NCI-H1694 (cell line): ENCODE results near the gene DOCK4.

ENCODE experiments used
- DNase-seq: peaks from one replicate; lab custom pipeline; 2025; lab: John Stamatoyannopoulos, UW

The DOCK4 gene

DNA sequence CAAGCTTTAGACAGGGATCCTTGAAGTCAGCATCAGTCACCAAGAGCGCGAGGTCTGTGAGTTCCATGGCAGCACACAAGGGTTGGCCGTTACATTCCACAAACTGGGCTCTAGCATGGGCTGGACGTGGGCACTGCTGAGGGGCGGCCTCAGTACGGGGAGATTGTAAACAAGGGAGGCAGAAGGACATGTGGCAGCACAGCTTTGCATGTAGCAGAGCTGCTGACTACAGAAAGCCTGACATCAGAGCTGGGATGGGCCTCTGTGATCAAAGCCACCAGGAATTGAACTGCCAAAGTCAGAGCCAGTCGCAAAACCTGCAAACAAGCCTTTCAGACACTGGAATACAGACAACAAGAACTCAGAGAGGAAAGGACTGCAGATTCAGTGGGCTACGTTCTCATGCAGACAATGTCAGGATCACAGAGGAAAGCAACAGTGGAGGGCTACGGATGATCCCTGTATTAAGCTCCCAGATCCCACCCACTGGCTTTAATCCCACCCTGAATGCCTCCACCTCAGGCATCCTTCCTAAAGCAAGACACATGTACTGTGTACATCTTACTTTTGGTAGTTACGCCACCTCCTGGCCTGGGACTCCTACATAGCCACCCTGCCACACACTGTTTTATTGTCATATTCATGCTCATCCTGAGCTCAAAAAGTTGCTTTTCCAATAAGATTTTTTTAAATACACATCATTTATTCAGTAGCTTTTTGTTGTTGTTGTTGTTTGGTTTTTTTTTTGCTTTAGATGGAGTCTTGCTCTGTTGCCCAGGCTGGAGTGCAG lies 352.8 kb downstream of the DOCK4 start:
- DNase-seq: no peak

DNA sequence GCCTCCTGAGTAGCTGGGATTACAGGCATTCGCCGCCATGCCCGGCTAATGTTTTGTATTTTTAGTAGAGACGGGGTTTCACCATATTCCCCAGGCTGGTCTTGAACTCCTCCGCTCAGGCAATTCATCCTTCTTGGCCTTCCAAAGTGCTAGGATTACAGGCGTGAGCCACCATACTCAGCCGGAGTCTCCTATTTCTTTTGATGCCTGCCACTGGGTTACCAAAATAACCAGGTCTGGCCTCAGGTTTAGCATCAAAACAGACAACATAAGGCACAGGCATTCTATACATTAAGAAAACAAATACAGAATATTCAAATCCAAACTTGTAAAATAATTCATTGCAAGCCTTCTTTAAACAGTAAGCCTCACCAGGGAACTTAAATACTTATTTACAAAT lies 354.1 kb downstream of the DOCK4 start:
- no peak for DNase-seq

DNA sequence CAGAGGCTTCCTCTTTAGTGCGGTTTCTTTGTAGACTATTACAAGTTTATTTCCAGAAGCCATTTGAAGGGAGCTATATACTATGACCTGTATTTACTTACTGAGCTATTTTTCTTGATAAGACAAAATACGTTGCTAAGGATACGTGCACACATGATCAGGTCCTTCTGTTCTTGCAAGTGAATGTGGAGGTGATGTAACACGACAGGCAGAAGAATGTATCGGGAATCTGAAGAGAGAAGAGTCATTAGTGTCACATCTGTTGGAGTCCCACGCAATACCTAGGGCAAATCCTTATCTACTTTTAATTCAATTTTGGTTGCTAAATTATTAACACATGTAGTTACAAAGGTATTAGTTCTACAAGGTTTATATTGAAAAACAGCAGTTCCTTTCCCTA lies 359.3 kb downstream of the DOCK4 start:
- DNase-seq: no peak

DNA sequence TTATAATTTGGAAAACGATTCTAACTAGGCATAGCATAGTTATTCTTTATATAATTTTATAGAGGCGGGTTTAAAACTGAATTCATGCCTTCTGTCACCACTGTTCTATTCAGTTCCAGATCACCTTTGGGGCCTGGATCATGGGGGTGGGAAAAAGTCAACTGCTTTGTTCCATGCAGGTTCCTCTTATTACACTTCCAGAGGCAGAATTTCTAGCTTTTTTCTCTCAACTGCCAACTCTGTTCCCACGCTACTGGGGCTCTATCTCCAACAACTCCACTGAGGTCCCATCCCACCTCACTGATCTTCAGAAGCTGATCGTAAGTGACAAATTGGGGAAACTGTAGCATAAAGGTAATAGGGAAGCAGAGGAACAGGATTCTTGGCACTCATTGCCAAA lies 360.3 kb downstream of the DOCK4 start:
- DNase-seq: no peak

DNA sequence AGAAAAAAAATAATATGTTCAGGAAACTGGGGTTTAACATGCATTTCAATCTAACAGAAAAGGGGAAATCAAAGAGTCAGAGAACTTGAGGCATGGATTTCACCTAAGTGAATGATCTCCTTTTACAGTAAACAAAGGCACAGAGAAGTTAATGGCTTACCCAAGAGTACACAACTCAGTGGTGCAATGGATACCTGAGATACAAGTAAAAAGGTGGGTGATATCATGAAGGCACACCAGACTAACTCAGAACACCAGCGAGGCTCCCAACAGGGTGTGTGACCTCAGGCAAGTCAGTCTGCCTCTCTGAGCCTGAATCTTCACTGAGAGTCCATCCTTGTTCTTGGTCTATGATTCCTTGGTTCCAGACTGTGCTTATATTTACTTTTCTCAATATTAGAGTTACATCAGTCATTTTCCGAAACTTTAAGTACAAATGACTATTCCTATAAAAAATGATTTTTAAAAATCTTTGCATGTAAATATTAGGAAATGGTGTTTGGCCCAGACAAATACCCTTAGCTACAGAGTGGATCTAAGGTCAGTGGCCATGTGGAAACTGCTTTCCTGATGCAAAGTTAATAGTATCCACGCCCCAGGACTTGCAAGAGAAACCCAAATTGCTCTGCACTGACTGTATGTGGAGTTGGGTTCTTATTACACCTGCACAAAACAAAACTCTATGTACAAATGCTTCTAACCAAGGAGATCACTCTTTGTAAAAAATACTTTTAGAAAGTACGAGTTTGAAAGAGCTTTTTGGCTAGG lies 361.1 kb downstream of the DOCK4 start:
- no peak for DNase-seq

DNA sequence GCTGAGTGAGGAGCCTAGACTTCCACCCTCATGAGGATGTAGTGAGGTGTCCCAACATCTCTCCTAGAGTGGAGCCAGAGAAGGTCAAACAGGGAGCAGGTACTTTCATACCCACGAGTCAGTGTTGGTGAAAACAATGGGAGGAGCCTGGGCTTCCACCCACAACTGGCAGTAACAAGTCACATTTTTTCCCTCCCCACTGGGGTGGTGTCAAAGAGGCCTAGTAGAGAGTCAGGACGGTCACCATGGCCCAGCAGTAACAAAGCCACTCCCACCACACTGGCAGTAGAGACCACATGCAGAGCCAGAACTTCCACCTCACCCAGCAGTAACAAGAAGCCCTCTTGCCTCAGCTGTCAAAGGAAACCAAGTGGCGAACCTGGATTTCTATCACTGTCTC lies 363.7 kb downstream of the DOCK4 start:
- no peak for DNase-seq

DNA sequence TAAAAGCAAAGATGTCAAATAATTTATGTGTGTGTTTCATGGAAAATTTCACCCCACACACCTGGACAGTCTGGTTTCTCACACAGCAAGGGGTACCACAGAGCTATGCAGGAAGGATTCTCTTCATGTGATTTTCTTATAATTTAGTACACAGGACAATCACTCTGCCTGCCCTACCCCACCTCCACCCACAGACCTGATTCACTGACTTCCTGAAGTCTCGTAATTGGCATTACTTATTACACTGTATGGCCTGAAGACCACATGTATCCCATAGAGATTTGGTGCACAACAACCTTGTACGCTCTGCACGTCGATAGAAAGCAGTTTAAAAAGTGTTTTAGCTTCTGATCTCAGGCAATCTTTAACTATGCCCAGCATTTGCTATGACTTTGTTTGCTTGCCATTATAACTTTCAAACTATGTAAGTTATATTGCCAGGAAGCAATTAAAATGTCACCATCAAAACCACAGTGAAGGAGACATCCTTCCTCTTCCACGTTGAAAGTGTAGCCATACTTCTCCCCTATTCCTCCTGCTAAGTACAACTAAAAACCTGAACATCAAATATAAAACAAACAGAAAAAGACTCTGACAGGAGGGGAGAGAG lies 364.5 kb downstream of the DOCK4 start:
- no peak for DNase-seq

DNA sequence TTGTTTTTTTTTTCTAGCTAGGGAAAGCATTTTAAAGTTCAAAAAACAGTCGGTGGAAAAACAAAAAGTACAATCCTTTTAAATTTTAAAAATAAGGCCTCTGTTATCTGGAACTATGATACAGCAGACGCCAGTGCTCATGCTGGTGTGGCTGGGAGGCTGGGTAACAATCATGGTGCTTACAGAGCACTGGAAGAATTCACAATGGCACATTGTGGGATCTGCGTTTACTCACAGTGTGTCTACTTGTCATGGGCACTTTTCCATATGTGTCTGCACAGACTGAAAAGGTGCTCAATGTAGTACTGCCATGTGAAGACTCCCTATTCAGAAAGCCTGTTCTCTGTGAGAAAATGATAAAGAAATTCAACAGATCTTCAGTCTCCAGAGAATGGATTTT lies 365.7 kb downstream of the DOCK4 start:
- DNase-seq: no peak

DNA sequence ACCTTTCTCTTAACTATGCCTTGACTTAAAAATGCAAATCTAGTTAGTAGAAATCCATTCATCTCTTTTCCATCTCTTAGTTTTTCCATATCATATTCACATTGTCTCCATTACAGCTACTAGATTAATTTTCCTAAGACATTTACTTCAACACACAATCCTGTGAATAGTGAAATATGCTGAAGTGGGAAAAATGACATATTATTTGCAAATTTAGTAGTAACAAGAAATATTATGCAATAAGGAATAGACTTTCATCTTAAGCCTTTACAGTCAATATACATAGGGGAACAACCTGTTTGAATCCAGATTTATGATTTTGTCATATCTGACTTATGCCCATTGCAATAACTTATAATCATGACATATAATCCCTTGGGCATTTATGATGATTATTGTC lies 366.9 kb downstream of the DOCK4 start:
- DNase-seq: no peak

DNA sequence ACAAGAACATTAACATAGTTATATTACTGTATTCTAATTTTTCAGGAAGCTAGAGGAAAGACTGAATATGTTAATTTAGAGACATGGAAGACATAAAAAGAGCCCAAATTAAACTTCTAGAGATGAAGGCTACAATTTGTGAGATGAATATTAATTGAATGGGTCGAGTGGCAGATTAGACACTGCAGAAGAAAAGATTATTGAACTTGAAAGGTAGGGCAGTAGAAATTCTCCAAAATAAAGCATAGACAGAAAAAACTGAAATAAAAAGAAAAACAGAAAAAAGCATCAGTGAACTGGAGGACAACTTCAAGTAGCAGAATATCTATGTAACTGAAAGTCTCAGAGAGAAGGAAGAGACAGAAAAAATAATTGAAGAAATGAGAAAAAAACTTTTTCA lies 369.6 kb downstream of the DOCK4 start:
- DNase-seq: no peak

DNA sequence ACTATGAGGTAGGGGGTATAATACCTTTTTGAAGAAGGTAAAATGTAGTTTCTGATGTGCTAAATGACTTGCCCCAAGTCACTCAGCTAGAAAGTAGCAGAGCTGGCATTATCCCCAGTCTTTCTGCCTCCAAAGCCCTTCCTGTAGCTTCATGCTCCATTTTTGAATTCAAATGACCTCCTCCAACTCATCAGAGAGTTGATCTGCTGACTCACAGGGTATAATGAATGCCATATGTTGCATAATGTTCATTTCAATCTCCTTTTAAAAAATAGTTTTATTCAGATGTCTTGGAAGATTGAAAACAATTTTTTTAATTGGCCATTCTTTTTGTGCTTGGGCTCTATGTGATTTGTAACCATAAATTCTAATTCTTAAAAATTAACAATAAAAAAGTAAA lies 371.1 kb downstream of the DOCK4 start:
- no peak for DNase-seq

DNA sequence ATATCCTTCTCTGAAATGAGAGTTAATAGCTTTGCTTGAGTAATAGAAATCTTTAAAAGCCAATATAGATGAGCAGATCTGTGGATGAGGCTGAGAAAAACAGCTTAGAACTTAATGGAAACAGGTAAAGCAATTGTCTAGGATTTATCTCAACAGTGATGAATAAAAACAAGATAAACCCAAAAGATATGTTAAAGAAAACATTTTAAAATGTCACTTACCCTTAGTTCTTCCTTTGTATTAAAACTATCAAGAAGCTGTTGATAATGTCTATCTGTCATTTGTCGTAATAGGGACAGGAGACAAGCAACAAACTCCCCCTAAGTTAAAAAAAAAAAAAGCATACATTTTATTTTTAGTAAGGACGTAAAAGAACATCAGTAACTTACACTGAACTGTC lies 371.8 kb downstream of the DOCK4 start:
- DNase-seq: no peak

DNA sequence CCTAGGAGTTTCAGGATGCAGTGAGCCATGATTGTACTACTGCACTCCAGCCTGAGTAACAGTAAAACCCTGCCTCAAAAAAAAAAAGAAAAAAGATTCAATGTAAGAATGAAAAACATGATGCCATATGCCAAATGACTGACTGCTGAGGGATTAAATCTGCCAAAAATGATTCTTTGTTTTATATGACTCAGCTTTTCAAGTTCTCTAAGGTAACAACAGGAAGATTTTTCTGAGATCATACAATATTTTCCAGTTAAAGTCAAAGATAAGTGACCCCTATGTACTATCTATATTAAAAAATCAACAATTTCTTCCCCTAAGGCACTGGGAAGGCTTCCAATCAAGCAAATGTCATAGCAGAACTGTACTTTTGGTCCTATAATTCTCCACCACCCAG lies 372.7 kb downstream of the DOCK4 start:
- no peak for DNase-seq

DNA sequence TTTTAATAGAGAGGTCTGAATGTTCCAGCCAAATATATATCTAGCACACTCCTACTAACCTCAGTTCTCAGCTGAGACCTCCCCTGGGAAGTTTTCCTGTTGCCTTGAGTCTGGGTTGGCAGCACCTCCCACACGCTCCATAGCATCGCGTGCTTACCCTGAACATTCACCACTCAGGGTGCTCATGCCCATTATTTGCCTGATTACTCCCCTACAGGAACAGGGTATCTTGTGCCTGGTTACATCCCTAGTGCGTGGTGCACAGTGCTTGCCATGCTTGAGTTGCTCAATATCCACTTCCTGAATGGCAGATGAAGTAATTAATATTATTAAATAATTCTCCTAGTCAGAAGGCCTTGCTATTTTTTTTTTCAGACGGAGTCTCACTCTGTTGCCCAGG lies 374.0 kb downstream of the DOCK4 start:
- DNase-seq: no peak

DNA sequence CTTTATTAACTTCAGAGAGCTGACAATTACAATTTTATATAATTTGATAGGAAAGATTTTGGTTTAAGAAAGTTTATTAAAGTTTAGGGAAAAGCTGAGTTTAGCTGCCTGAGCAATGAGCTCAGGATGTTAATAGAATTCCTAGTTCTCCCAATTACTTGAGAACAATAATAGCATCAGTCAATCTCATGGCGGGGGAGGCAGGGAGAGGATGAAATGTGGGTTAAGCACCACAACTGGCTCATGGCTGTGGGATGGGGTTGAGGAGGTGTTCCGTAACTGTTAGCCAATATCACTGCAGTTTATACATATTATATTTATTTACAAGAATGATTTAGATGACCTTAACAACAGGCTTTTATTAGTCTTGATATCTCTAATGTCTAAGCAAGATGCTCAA lies 377.0 kb downstream of the DOCK4 start:
- no peak for DNase-seq

DNA sequence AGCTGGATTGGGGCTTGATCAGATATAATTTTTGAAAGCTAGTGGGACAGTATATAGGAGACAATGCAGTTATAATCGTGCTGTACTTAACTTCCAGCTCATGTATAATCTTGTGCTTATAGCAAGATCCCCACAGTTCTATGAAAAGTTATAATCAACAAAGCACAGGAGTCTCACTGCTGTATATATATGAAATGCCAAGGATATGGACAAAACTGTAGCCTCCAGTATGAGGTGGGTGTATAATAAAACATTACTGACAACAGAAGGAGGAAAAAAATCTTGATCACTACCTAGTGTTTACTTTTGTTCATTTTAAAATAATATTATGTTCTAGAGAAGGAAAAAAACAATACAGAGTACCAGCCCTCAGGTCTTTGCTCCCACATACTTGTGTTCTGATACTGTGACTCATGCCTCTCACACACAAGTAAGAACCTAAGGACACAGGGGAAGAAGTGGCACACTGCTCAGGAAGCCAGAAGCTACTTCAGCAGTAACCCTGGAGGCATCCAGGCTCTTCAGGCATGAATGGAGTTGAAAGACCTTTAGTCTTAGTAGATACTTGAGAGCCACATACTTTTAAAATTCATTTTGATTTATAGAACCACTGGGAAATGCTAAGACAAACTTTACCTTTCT lies 378.2 kb downstream of the DOCK4 start:
- DNase-seq: no peak

DNA sequence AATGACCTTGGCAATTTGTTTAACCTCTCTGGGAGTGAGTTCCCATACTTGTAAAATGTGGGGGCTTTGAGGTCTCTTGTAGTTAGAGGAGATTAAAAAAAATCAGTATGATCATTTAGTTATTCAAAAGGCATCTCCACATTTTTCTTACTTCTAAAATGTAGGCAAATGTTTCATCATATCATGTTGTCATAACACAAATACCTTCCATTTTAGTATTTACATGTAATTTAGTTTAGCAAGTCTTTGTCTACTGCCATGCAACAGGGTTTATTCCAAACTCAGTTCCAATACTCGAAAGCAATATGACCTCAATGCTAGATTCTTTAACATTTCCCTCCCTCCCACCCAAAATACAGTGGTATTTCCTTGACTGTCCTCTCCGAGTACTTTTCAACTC lies 381.2 kb downstream of the DOCK4 start:
- DNase-seq: no peak

DNA sequence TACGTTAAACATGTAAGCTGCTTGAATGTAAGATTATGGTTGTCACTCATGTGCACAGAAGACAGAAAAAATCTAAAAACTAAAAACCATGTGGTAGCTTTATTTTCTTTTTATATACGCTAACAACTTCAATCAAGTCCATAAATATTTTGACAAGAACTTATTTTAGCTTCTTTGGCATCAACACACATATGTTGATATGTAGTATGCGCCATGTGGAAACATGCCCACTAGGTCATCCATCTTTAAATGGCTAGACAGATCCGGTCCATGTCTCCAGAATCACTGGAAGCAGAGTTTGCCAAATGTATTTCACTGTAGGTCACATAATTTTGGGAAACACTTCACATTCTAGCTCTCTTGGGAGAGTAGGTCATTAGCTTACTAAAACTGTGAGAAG lies 382.4 kb downstream of the DOCK4 start:
- no peak for DNase-seq

DNA sequence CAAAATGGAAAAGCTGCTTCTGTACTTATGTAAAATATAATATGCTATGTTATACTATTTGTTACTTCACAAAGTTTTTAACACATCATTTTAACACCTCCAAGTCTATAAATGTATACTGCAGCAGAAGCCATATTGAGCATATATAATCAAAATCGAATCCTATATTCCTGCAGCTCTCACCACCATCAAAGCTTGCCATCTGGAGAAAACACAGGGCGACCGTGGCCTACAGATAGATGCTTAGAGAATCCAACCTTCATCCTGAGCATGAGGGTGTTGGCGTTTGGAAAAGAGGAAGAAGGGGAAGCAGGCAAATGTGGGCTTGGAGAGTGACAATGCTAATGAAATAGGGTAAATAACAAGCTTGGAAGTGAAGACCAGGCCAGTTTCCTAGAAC lies 385.2 kb downstream of the DOCK4 start:
- no peak for DNase-seq

DNA sequence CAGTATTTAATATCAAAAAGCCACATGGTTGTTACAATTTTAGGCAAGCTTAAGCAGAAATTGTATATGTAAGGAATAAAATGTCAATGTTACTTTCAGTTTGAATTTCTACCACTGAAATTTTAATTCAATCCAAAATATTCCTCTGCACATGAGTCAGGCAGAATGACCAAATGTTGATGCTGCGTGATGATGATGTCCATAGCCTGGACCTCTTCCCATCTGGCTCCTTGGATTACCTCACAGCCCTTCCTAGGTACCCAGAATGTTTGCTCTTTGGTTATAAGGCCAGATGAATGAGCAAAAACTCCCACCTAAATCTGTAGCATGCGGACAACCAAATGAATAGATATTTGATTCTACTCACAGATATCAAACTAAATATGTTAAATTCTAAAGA lies 385.6 kb downstream of the DOCK4 start:
- DNase-seq: no peak

DNA sequence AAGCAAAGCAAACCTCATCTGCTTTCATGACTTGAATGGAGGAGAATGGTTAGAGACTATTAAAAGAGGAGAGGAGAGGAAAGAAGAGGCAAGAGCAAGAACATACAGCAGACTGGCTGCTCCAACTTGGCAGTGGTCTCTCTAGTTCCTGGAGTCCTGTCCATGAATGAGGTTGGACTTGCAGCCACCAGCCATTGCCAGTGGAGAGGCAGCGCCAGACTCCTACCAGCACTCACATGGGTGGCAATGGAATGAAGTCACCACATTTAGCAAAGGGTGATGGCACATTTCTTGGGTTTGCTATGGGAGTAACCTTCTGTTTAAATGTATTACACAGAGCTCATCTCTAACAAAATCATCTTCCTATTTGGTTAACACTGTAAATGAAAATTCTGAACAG lies 386.1 kb downstream of the DOCK4 start:
- DNase-seq: no peak

DNA sequence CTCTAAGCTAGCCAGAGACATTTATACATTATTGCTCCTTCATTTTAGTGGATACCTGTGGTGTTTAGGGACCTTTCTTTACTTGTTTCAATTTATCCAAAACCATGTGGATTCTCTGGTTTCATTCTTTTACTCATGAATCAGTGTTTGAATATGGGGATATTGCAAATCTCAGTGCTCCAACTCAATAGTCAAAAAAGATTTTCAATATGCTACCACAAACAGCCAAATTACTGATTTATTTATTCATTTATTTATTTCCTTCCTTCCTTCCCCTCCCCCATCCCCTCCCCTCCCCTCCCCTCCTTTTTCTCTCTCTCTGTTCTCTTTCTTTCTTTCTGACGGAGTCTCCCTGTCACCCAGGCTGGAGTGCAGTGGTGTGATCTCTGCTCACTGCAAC lies 390.8 kb downstream of the DOCK4 start:
- DNase-seq: no peak

DNA sequence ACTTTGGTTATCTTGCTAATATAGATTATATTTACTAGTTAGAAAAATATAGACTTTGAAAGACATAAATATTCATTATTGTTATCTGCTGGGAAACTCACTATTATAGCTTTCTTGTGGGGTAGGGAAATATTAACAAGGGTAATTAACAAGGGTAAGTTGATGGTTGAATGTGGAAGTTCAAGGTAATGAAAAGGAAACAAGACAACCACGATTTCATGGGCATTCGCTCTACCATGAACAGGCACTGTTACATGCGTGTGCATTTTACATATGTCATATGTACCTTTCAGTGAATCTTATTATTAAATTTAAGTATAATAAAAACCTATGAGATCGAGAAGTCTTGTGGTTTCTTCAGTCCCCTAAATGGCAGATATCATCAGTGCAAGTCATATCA lies 392.9 kb downstream of the DOCK4 start:
- DNase-seq: no peak
